ENCODE measurements around the gene RPS6KA5.
"Not testable (repeated sequence)": the region's sequence is repeated elsewhere in the genome, so short reads cannot be mapped to it uniquely, and the experiment has no call there.

Gene RPS6KA5

GRCh38 chr14:90981636-90982035 is 78.8 kb downstream of the RPS6KA5 start:
- no peak for DNase-seq

- DNase-seq = not testable (repeated sequence)
Measured at GRCh38 chr14:90980636-90981035, 79.8 kb downstream of the RPS6KA5 start.

GRCh38 chr14:90979515-90979914 is 80.9 kb downstream of the RPS6KA5 start:
- DNase-seq = no peak

- DNase-seq = no peak
Measured at GRCh38 chr14:90976101-90976500, 84.3 kb downstream of the RPS6KA5 start.

- DNase-seq = no peak
Measured at GRCh38 chr14:90971687-90972086, 88.8 kb downstream of the RPS6KA5 start.

- DNase-seq = no peak
Measured at GRCh38 chr14:90970167-90970600, 90.3 kb downstream of the RPS6KA5 start.

GRCh38 chr14:90969531-90970166 is 90.8 kb downstream of the RPS6KA5 start:
- DNase-seq = no peak

- no peak for DNase-seq
Measured at GRCh38 chr14:90968025-90968424, 92.4 kb downstream of the RPS6KA5 start.

- DNase-seq = no peak
Measured at GRCh38 chr14:90966493-90966892, 93.9 kb downstream of the RPS6KA5 start.

- DNase-seq = no peak
Measured at GRCh38 chr14:90965765-90966164, 94.7 kb downstream of the RPS6KA5 start.

- no peak for DNase-seq
Measured at GRCh38 chr14:90963343-90963742, 97.1 kb downstream of the RPS6KA5 start.

- DNase-seq = no peak
Measured at GRCh38 chr14:90962505-90963109, 97.8 kb downstream of the RPS6KA5 start.

GRCh38 chr14:90960818-90961217 is 99.6 kb downstream of the RPS6KA5 start:
- no peak for DNase-seq

GRCh38 chr14:90959344-90959743 is 101.1 kb downstream of the RPS6KA5 start:
- DNase-seq = no peak

GRCh38 chr14:90956273-90956672 is 104.2 kb downstream of the RPS6KA5 start:
- DNase-seq = no peak

- not testable (repeated sequence) for DNase-seq
Measured at GRCh38 chr14:90953643-90954042, 106.8 kb downstream of the RPS6KA5 start.

- no peak for DNase-seq
Measured at GRCh38 chr14:90943367-90943766, 117.1 kb downstream of the RPS6KA5 start.

GRCh38 chr14:90942511-90942910 is 117.9 kb downstream of the RPS6KA5 start:
- DNase-seq = no peak

- no peak for DNase-seq
Measured at GRCh38 chr14:90941706-90942105, 118.7 kb downstream of the RPS6KA5 start.

- DNase-seq = no peak
Measured at GRCh38 chr14:90940318-90940962, 120.0 kb downstream of the RPS6KA5 start.

GRCh38 chr14:90939252-90939795 is 121.1 kb downstream of the RPS6KA5 start:
- DNase-seq = not testable (repeated sequence)

- DNase-seq = no peak
Measured at GRCh38 chr14:90938615-90939014, 121.8 kb downstream of the RPS6KA5 start.

GRCh38 chr14:90936757-90937440 is 123.5 kb downstream of the RPS6KA5 start:
- DNase-seq = no peak

Measured in activated gamma-delta T cell (primary cell).